HepG2 (cell line): ENCODE data around the gene SLC16A3. TPM values are rescaled to one million over a fixed set of nuclear protein-coding genes. Genes with fewer than 3 reads are reported as not detected.

Experiments
- AHDC1 ChIP-seq: sonication (generic); formaldehyde crosslinking; IDR thresholded peaks from 2 replicates; pipeline ENCODE4 v1.5.1; 2020; ENCODE audit warnings: mild to moderate bottlenecking, missing genetic modification reagents, borderline replicate concordance
- CHCHD3 ChIP-seq: sonication (generic); formaldehyde crosslinking; IDR thresholded peaks from 2 replicates; pipeline ENCODE4 v1.8.0; 2022; ENCODE audit warnings: mild to moderate bottlenecking, missing genetic modification reagents, moderate library complexity
- HNRNPK ChIP-seq: fragments of 200-400 bp; formaldehyde crosslinking; IDR thresholded peaks from 2 replicates; pipeline ENCODE4 v1.6.1; 2018; ENCODE audit warnings: low read length, low read depth, moderate library complexity, mild to moderate bottlenecking; ENCODE audit not compliant: poor library complexity, severe bottlenecking
- NR3C1 ChIP-seq: sonication (generic); formaldehyde crosslinking; IDR thresholded peaks from 2 replicates; pipeline ENCODE4 v1.4.0; 2020; ENCODE audit warnings: missing genetic modification reagents
- PAF1 ChIP-seq: IDR thresholded peaks from 2 replicates; pipeline ENCODE4 v1.6.1; 2016; ENCODE audit warnings: missing genetic modification reagents, missing compliant biosample characterization
- PBX3 ChIP-seq: sonication (generic); formaldehyde crosslinking; IDR thresholded peaks from 2 replicates; pipeline ENCODE4 v1.8.1; 2023; ENCODE audit warnings: missing genetic modification reagents, inconsistent platforms, borderline replicate concordance
- PCBP1 ChIP-seq: fragments of 200-400 bp; formaldehyde crosslinking; IDR thresholded peaks from 2 replicates; pipeline ENCODE4 v1.6.1; 2017; ENCODE audit warnings: mild to moderate bottlenecking, low read depth, low read length, borderline replicate concordance
- PRMT3 ChIP-seq: sonication (generic); formaldehyde crosslinking; IDR thresholded peaks from 2 replicates; pipeline ENCODE4 v1.8.1; 2022; ENCODE audit warnings: low read depth, mild to moderate bottlenecking, moderate library complexity, missing genetic modification reagents, borderline replicate concordance
- XBP1 ChIP-seq: sonication (generic); formaldehyde crosslinking; IDR thresholded peaks from 2 replicates; pipeline ENCODE4 v1.5.0; 2020; ENCODE audit warnings: missing genetic modification reagents
- ZBTB49 ChIP-seq: sonication (generic); formaldehyde crosslinking; IDR thresholded peaks from 2 replicates; pipeline ENCODE4 v1.4.0; 2020; ENCODE audit warnings: missing genetic modification reagents, borderline replicate concordance
- ZC3H4 ChIP-seq: sonication (generic); formaldehyde crosslinking; IDR thresholded peaks from 2 replicates; pipeline ENCODE4 v1.4.0; 2020; ENCODE audit warnings: missing genetic modification reagents, borderline replicate concordance
- ZNF343 ChIP-seq: sonication (generic); formaldehyde crosslinking; IDR thresholded peaks from 2 replicates; pipeline ENCODE4 v1.4.0; 2020; ENCODE audit warnings: mild to moderate bottlenecking, missing genetic modification reagents
- ZNF574 ChIP-seq: sonication (generic); formaldehyde crosslinking; IDR thresholded peaks from 2 replicates; pipeline ENCODE4 v1.4.0; 2020; ENCODE audit warnings: missing genetic modification reagents
- polyA plus RNA-seq, 8 experiments: library from polyadenylated mRNA; depleted of rRNA in 3 of 8; stranded (reverse) in 7 of 8; unstranded in 1 of 8; fragments of >200 nt; fragmentation: Illumina TruSeq in 4 of 8; extraction: Trizol in 4 of 8; gene quantifications; 2 replicates each; pipeline versions ENCODE4 v1.2.1 to v1.2.3, GENCODE V29; 2011 to 2016; ENCODE audit warnings: low read depth in 4 of 8, missing spikeins in 1 of 8, mixed read lengths in 1 of 8; ENCODE audit not compliant: insufficient read depth in 1 of 8
- total RNA-seq, 5 experiments: library from RNA; depleted of rRNA; stranded (reverse); fragments of >200 nt; fragmentation: Illumina TruSeq; extraction: Trizol; gene quantifications; 2 replicates each; pipeline ENCODE4 v1.2.3, GENCODE V29; 2016; ENCODE audit warnings: low read depth in 1 of 5
- TF ChIP-seq, protein P1 (sequence below): sonication (generic); formaldehyde crosslinking; conservative IDR thresholded peaks from 2 replicates; pipeline ENCODE4 v1.8.1; 2023; ENCODE audit warnings: missing genetic modification reagents

The SLC16A3 gene
- total and polyA plus RNA-seq, 2 of the 13 experiments (the other 11 are each of a cell fraction or from before 2014, with no cell fraction given): 242 to 349 TPM

GRCh38 chr17:82217530-82218204 lies 11.2 kb upstream of the SLC16A3 start (continued):
- TF ChIP-seq, protein P1, sequence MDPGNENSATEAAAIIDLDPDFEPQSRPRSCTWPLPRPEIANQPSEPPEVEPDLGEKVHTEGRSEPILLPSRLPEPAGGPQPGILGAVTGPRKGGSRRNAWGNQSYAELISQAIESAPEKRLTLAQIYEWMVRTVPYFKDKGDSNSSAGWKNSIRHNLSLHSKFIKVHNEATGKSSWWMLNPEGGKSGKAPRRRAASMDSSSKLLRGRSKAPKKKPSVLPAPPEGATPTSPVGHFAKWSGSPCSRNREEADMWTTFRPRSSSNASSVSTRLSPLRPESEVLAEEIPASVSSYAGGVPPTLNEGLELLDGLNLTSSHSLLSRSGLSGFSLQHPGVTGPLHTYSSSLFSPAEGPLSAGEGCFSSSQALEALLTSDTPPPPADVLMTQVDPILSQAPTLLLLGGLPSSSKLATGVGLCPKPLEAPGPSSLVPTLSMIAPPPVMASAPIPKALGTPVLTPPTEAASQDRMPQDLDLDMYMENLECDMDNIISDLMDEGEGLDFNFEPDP: 0 out of 2 replicates have a peak, but pooled peaks have one; percentile 92
- no peak for TF ChIP-seq HNRNPK
- no peak for TF ChIP-seq NR3C1 (CRISPR knock-in tag)
- no peak for TF ChIP-seq PBX3 (CRISPR knock-in tag)
- no peak for TF ChIP-seq XBP1 (CRISPR knock-in tag)
- TF ChIP-seq AHDC1: no peak
- no peak for TF ChIP-seq PRMT3 (CRISPR knock-in tag)
- peak; percentile 73 for TF ChIP-seq ZC3H4 (CRISPR knock-in tag)
- TF ChIP-seq PAF1 (CRISPR knock-in tag): no peak
- peak; percentile 77; the same call in 1 of the 2 replicates for TF ChIP-seq PCBP1
- TF ChIP-seq ZNF343: no peak
- peak; percentile 49; the same call in 1 of the 2 replicates for TF ChIP-seq CHCHD3 (CRISPR knock-in tag)
- peak; percentile 49; the same call in 1 of the 2 replicates for TF ChIP-seq ZNF574
- TF ChIP-seq ZBTB49: peak; percentile 84; the same call in 1 of the 2 replicates
